ENCODE results near the gene AMBRA1.

AMBRA1 gene
- 67.5 to 130 (median 77.2) reads per million in 9 experiments for total RNA-seq

GRCh38 chr11:46593550-46594373, at the start of gene AMBRA1:
Gene AMBRA1, minus strand, starts transcription at chr11:46594023. Its CDS starts 45,643 bp downstream, at chr11:46548380.
- Mint-ChIP-seq H3K27me3 (no peaks in the 10 kb centered on the region), H3K4me3 (peak within 1 kb of the TSS; percentile 83 to 96), H3K27ac (peak within 1 kb of the TSS; percentile 81 to 93), H3K4me1 (ENCODE audit: low read depth in 2 of 2) (peaks cover 29 to 35% of the 10 kb centered on the region in 2 donors), H3K36me3 (ENCODE audit: insufficient read depth) (peaks cover 10% of the 10 kb centered on the region), H3K9me3 (no peaks in the 10 kb centered on the region)
- ATAC-seq (replicated peaks) (peak; percentile 94), DNase-seq (peak; percentile 73 to 91 (median 75))

- Mint-ChIP-seq H3K4me3 (no peak overlapping the region), H3K27me3 (no peaks in the 10 kb centered on the region), H3K9me3 (no peaks in the 10 kb centered on the region), H3K4me1 (ENCODE audit: low read depth in 2 of 2) (peaks cover 9 to 22% of the 10 kb centered on the region in 2 donors), H3K36me3 (ENCODE audit: insufficient read depth) (peaks cover 73% of the 10 kb centered on the region), H3K27ac (no peak overlapping the region)
- ATAC-seq (replicated peaks) (no peak), DNase-seq (no peak)
Measured at GRCh38 chr11:46643531-46643930, 49.7 kb upstream of the AMBRA1 start.

- H3K4me1 Mint-ChIP-seq (ENCODE audit: low read depth in 2 of 2): peaks cover 11 to 25% of the 10 kb centered on the region in 2 donors
- H3K36me3 Mint-ChIP-seq (ENCODE audit: insufficient read depth): peaks cover 73% of the 10 kb centered on the region
- H3K4me3 Mint-ChIP-seq: no peak overlapping the region
- no peaks in the 10 kb centered on the region for H3K9me3 Mint-ChIP-seq
- H3K27ac Mint-ChIP-seq: no peak overlapping the region
- no peaks in the 10 kb centered on the region for H3K27me3 Mint-ChIP-seq
- DNase-seq (no peak), ATAC-seq (replicated peaks) (no peak)
Measured at GRCh38 chr11:46642627-46643335, 49.0 kb upstream of the AMBRA1 start.

GRCh38 chr11:46641639-46642038, 47.8 kb upstream of the AMBRA1 start:
- peaks cover 72% of the 10 kb centered on the region for H3K36me3 Mint-ChIP-seq (ENCODE audit: insufficient read depth)
- no peak for ATAC-seq (replicated peaks)
- H3K4me3 Mint-ChIP-seq: no peak overlapping the region

GRCh38 chr11:46640036-46640788, 46.4 kb upstream of the AMBRA1 start:
- Mint-ChIP-seq H3K4me1 (ENCODE audit: low read depth in 2 of 2) (peaks cover 11 to 25% of the 10 kb centered on the region in 2 donors), H3K4me3 (no peak overlapping the region), H3K27me3 (no peaks in the 10 kb centered on the region), H3K9me3 (no peaks in the 10 kb centered on the region), H3K36me3 (ENCODE audit: insufficient read depth) (peaks cover 70% of the 10 kb centered on the region), H3K27ac (no peak overlapping the region)
- DNase-seq: no peak
- no peak for ATAC-seq (replicated peaks)

More at GRCh38 chr11:46641639-46642038, 47.8 kb upstream of the AMBRA1 start:
- Mint-ChIP-seq H3K27ac (no peak overlapping the region), H3K27me3 (no peaks in the 10 kb centered on the region), H3K9me3 (no peaks in the 10 kb centered on the region), H3K4me1 (ENCODE audit: low read depth in 2 of 2) (peaks cover 11 to 25% of the 10 kb centered on the region in 2 donors)
- no peak for DNase-seq

- H3K27ac Mint-ChIP-seq: no peak overlapping the region
- no peaks in the 10 kb centered on the region for H3K27me3 Mint-ChIP-seq
- H3K36me3 Mint-ChIP-seq (ENCODE audit: insufficient read depth): peaks cover 69% of the 10 kb centered on the region
Measured at GRCh38 chr11:46639197-46639839, 45.5 kb upstream of the AMBRA1 start.

GRCh38 chr11:46637546-46637945, 43.7 kb upstream of the AMBRA1 start:
- DNase-seq (no peak), ATAC-seq (replicated peaks) (no peak)
- no peak overlapping the region for H3K27ac Mint-ChIP-seq
- no peaks in the 10 kb centered on the region for H3K9me3 Mint-ChIP-seq
- peaks cover 68% of the 10 kb centered on the region for H3K36me3 Mint-ChIP-seq (ENCODE audit: insufficient read depth)
- no peaks in the 10 kb centered on the region for H3K27me3 Mint-ChIP-seq
- no peak overlapping the region for H3K4me3 Mint-ChIP-seq
- peaks cover 8 to 21% of the 10 kb centered on the region in 2 donors for H3K4me1 Mint-ChIP-seq (ENCODE audit: low read depth in 2 of 2)

More at GRCh38 chr11:46639197-46639839, 45.5 kb upstream of the AMBRA1 start:
- DNase-seq (no peak), ATAC-seq (replicated peaks) (no peak)
- H3K9me3 Mint-ChIP-seq: no peaks in the 10 kb centered on the region
- no peak overlapping the region for H3K4me3 Mint-ChIP-seq
- peaks cover 11 to 25% of the 10 kb centered on the region in 2 donors for H3K4me1 Mint-ChIP-seq (ENCODE audit: low read depth in 2 of 2)

GRCh38 chr11:46635557-46636139, 41.8 kb upstream of the AMBRA1 start:
- no peaks in the 10 kb centered on the region for H3K9me3 Mint-ChIP-seq

GRCh38 chr11:46633291-46634217, 39.7 kb upstream of the AMBRA1 start:
- Mint-ChIP-seq H3K9me3 (no peaks in the 10 kb centered on the region), H3K4me3 (no peak overlapping the region), H3K27ac (no peak overlapping the region), H3K27me3 (no peaks in the 10 kb centered on the region), H3K4me1 (ENCODE audit: low read depth in 2 of 2) (peaks cover 16 to 28% of the 10 kb centered on the region in 2 donors), H3K36me3 (ENCODE audit: insufficient read depth) (peaks cover 77% of the 10 kb centered on the region)
- no peak for ATAC-seq (replicated peaks)
- no peak for DNase-seq

More at GRCh38 chr11:46635557-46636139, 41.8 kb upstream of the AMBRA1 start:
- Mint-ChIP-seq H3K4me3 (no peak overlapping the region), H3K4me1 (ENCODE audit: low read depth in 2 of 2) (peaks cover 14 to 30% of the 10 kb centered on the region in 2 donors), H3K27ac (no peak overlapping the region), H3K36me3 (ENCODE audit: insufficient read depth) (peaks cover 73% of the 10 kb centered on the region), H3K27me3 (no peaks in the 10 kb centered on the region)
- ATAC-seq (replicated peaks): no peak
- no peak for DNase-seq

GRCh38 chr11:46632502-46632901, 38.7 kb upstream of the AMBRA1 start:
- peaks cover 82% of the 10 kb centered on the region for H3K36me3 Mint-ChIP-seq (ENCODE audit: insufficient read depth)
- H3K4me1 Mint-ChIP-seq (ENCODE audit: low read depth in 2 of 2): peaks cover 14 to 25% of the 10 kb centered on the region in 2 donors
- no peak for DNase-seq
- H3K9me3 Mint-ChIP-seq: no peaks in the 10 kb centered on the region
- no peaks in the 10 kb centered on the region for H3K27me3 Mint-ChIP-seq
- peak; percentile 79 for ATAC-seq (replicated peaks)
- peak overlapping the region in 1 of 2 donors; percentile 22 for H3K4me3 Mint-ChIP-seq
- H3K27ac Mint-ChIP-seq: no peak overlapping the region

GRCh38 chr11:46631676-46632075, 37.9 kb upstream of the AMBRA1 start:
- Mint-ChIP-seq H3K36me3 (ENCODE audit: insufficient read depth) (peaks cover 78% of the 10 kb centered on the region), H3K4me1 (ENCODE audit: low read depth in 2 of 2) (peaks cover 14 to 25% of the 10 kb centered on the region in 2 donors), H3K9me3 (no peaks in the 10 kb centered on the region), H3K27me3 (no peaks in the 10 kb centered on the region), H3K4me3 (no peak overlapping the region), H3K27ac (no peak overlapping the region)
- no peak for ATAC-seq (replicated peaks)
- no peak for DNase-seq

GRCh38 chr11:46630237-46630636, 36.4 kb upstream of the AMBRA1 start:
- DNase-seq (no peak), ATAC-seq (replicated peaks) (no peak)
- Mint-ChIP-seq H3K36me3 (ENCODE audit: insufficient read depth) (peaks cover 80% of the 10 kb centered on the region), H3K4me3 (no peak overlapping the region), H3K27ac (no peak overlapping the region), H3K4me1 (ENCODE audit: low read depth in 2 of 2) (peaks cover 16 to 30% of the 10 kb centered on the region in 2 donors), H3K27me3 (no peaks in the 10 kb centered on the region), H3K9me3 (no peaks in the 10 kb centered on the region)
